K562 (cell line): ENCODE data around the gene WDR46. TPM values are rescaled to one million over a fixed set of nuclear protein-coding genes. Genes with fewer than 3 reads are reported as not detected.

Experiments
- HMGN3 ChIP-seq: IDR thresholded peaks from 2 replicates; pipeline ENCODE4 v1.6.1; 2011; ENCODE audit warnings: borderline replicate concordance, low read depth, mild to moderate bottlenecking, mixed read lengths, low read length; ENCODE audit not compliant: insufficient read length; ENCODE audit errors: extremely low read depth
- HNRNPL ChIP-seq: fragments of 200-400 bp; formaldehyde crosslinking; IDR thresholded peaks from 2 replicates; pipeline ENCODE4 v1.6.1; 2017; ENCODE audit warnings: low read depth, mild to moderate bottlenecking, low read length
- L3MBTL2 ChIP-seq: fragments of 450-650 bp; IDR thresholded peaks from 2 replicates; pipeline ENCODE4 v1.6.1; 2016; ENCODE audit warnings: mild to moderate bottlenecking, moderate library complexity
- MAFF ChIP-seq: IDR thresholded peaks from 2 replicates; pipeline ENCODE4 v1.6.1; 2012; ENCODE audit warnings: low read length, improper control_type of control experiment
- NFYB ChIP-seq: IDR thresholded peaks from 2 replicates; pipeline ENCODE4 v1.6.1; 2011; ENCODE audit warnings: mild to moderate bottlenecking, moderate library complexity; ENCODE audit not compliant: insufficient read length; ENCODE audit errors: extremely low read depth
- NR2C1 ChIP-seq, 2 experiments: fragments of 450-650 bp; IDR thresholded peaks; 2 replicates each; pipeline ENCODE4 v1.6.1; 2017; ENCODE audit warnings: mild to moderate bottlenecking in 2 of 2, antibody characterized with exemption in 1 of 2, inconsistent platforms in 1 of 2, missing compliant biosample characterization in 1 of 2, missing genetic modification characterization in 1 of 2
- NRF1 ChIP-seq, 2 experiments: fragments of 450-650 bp; IDR thresholded peaks in 1 of 2; conservative IDR thresholded peaks in 1 of 2; 2 replicates each; pipeline ENCODE4 v1.6.1; 2014; ENCODE audit warnings: mild to moderate bottlenecking in 2 of 2
- RBFOX2 ChIP-seq: fragments of 200-400 bp; formaldehyde crosslinking; IDR thresholded peaks from 2 replicates; pipeline ENCODE4 v1.6.1; 2017; ENCODE audit warnings: low read depth, mild to moderate bottlenecking, low read length, moderate library complexity
- SRSF9 ChIP-seq: fragments of 200-400 bp; formaldehyde crosslinking; IDR thresholded peaks from 2 replicates; pipeline ENCODE4 v1.6.1; 2017; ENCODE audit warnings: low read depth, low read length, borderline replicate concordance
- TOE1 ChIP-seq, 2 experiments: fragments of 450-650 bp in 1 of 2; sonication (generic) in 1 of 2; formaldehyde crosslinking in 1 of 2; IDR thresholded peaks; 2 replicates each; pipeline versions ENCODE4 v1.7.1 to v1.8.0; 2016 to 2022; ENCODE audit warnings: borderline replicate concordance in 2 of 2, mild to moderate bottlenecking in 2 of 2, antibody characterized with exemption in 1 of 2, inconsistent platforms in 1 of 2, low read depth in 1 of 2, missing genetic modification reagents in 1 of 2, moderate library complexity in 1 of 2
- ZNF347 ChIP-seq: fragments of 450-650 bp; formaldehyde crosslinking; IDR thresholded peaks from 2 replicates; pipeline ENCODE4 v1.4.0; 2020; ENCODE audit warnings: low read depth, mild to moderate bottlenecking, moderate library complexity
- polyA plus RNA-seq, 8 experiments: library from polyadenylated mRNA; depleted of rRNA in 4 of 8; stranded (reverse) in 5 of 8; unstranded in 3 of 8; fragments of >200 nt; fragmentation: Nextera tagmentation in 2 of 8; fragmentation: Illumina TruSeq in 1 of 8; extraction: Ambion mirVana in 2 of 8; extraction: Trizol in 1 of 8; gene quantifications; 2 replicates each; pipeline versions ENCODE4 v1.2.1 to v1.2.3, GENCODE V29; 2011 to 2014; ENCODE audit warnings: inconsistent platforms in 1 of 8, missing spikeins in 1 of 8
- total RNA-seq, 7 experiments: library from RNA; depleted of rRNA in 6 of 7; stranded (reverse); fragments of >200 nt in 6 of 7; fragmentation: Illumina TruSeq in 2 of 7; extraction: Trizol in 2 of 7; gene quantifications; 2 replicates each; pipeline versions ENCODE4 v1.2.1 to v1.2.3, GENCODE V29; 2011 to 2021; ENCODE audit warnings: low replicate concordance in 1 of 7
- TF ChIP-seq, protein P1 (sequence below): fragments of 250-450 bp; sonication (Bioruptor Pico); IDR thresholded peaks from 2 replicates; pipeline ENCODE4 v1.9.0; 2021; ENCODE audit warnings: mild to moderate bottlenecking, inconsistent platforms
- TF ChIP-seq, protein P2 (sequence below): sonication (generic); formaldehyde crosslinking; IDR thresholded peaks from 2 replicates; pipeline ENCODE4 v1.9.0; 2022; ENCODE audit warnings: mild to moderate bottlenecking, missing genetic modification reagents

Gene WDR46
- total and polyA plus RNA-seq, 9 of the 15 experiments (the other 6 are each of a cell fraction or from before 2014, with no cell fraction given), result 8.9 to 146 (median 93.1) TPM

DNA sequence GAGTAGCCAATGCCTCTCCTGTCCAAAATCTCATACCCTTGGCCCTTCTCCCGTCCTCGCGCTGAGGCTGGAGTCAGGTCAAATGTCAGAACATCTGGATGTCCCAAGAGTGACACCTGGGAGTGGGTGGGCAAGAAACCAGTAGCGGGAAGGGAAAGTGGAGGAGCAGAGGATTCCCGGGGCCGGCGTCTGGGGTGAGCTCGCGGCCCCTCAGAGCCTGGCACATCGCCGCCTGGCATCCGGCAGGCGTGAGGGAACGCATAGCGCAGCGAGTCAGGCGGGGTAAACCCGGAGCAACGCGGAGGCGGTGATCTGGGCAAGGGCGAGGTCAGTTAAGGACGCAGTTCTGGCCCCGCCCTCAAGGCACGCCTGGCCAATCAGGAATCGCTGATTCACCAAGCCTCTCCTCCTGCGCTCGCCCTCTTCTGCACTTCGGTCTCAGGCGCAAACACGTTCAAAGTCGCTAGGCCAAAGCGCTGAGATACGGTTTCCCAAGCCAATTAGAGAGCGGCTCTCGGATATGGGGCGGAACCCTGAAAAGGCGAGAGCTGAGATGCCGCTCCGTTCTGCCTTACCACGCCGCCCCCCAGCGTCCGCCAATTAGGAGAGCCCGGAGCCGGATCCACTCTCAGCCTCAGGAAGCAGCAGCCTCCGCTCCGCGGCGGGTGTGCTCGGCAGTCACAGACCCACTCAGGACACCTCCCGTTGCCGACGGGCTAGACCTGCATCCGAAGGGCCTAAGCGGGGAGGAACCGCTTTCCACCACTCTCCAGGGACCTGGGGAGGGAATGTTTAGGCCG lies 39.9 kb downstream of the WDR46 start (continued):
- TF ChIP-seq HMGN3 (peak; percentile 91), HNRNPL (peak; percentile 73; the same call in 1 of the 2 replicates), NFYB (peak; percentile 85), RBFOX2 (peak; percentile 89), L3MBTL2 (peak; percentile 89), SRSF9 (no peak), ZNF347 (CRISPR knock-in tag) (no peak), TOE1 (IDR thresholded peaks at IDR 0.05; ENCODE audit: borderline replicate concordance) (peak; percentile 42), TOE1 (CRISPR knock-in tag; IDR thresholded peaks at IDR 0.05; ENCODE audit: borderline replicate concordance, low read depth) (no peak), NRF1 (conservative IDR thresholded peaks at IDR 0.05 in 1 of 2, IDR thresholded peaks at IDR 0.05 in 1 of 2) (peak; percentile 93 to 94), NR2C1 (IDR thresholded peaks at IDR 0.05) (peak; percentile 58), NR2C1 (tag; IDR thresholded peaks at IDR 0.05) (peak; percentile 77), MAFF (peak; percentile 65)
- TF ChIP-seq, protein P1, sequence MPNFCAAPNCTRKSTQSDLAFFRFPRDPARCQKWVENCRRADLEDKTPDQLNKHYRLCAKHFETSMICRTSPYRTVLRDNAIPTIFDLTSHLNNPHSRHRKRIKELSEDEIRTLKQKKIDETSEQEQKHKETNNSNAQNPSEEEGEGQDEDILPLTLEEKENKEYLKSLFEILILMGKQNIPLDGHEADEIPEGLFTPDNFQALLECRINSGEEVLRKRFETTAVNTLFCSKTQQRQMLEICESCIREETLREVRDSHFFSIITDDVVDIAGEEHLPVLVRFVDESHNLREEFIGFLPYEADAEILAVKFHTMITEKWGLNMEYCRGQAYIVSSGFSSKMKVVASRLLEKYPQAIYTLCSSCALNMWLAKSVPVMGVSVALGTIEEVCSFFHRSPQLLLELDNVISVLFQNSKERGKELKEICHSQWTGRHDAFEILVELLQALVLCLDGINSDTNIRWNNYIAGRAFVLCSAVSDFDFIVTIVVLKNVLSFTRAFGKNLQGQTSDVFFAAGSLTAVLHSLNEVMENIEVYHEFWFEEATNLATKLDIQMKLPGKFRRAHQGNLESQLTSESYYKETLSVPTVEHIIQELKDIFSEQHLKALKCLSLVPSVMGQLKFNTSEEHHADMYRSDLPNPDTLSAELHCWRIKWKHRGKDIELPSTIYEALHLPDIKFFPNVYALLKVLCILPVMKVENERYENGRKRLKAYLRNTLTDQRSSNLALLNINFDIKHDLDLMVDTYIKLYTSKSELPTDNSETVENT, result peak; percentile 53
- TF ChIP-seq, protein P2, sequence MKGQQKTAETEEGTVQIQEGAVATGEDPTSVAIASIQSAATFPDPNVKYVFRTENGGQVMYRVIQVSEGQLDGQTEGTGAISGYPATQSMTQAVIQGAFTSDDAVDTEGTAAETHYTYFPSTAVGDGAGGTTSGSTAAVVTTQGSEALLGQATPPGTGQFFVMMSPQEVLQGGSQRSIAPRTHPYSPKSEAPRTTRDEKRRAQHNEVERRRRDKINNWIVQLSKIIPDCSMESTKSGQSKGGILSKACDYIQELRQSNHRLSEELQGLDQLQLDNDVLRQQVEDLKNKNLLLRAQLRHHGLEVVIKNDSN, result peak; percentile 64
